ENCODE results near the gene NTM.

DNA sequence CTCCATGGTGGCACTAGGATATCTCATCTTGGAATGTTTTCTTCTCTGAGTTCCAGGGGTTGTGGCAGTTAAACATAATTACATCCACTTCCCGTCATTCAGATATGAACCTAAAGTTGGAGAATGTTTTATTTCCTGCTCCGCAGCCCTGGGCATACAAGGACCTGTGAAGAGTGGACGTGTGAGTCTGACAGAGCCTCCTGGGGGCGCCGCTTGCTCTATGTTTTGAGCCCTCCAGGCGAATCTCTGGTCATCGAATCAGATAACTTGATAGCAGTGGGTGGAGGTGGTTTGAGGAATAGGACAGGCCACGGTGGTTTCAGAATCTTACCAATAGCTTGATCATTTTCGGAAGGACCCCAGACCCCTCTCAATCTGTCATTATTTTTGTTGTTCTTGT, 174.2 kb downstream of the NTM start:
- no peak for TF ChIP-seq POLR2A (IDR thresholded peaks at IDR 0.05)
- TF ChIP-seq, protein P1, sequence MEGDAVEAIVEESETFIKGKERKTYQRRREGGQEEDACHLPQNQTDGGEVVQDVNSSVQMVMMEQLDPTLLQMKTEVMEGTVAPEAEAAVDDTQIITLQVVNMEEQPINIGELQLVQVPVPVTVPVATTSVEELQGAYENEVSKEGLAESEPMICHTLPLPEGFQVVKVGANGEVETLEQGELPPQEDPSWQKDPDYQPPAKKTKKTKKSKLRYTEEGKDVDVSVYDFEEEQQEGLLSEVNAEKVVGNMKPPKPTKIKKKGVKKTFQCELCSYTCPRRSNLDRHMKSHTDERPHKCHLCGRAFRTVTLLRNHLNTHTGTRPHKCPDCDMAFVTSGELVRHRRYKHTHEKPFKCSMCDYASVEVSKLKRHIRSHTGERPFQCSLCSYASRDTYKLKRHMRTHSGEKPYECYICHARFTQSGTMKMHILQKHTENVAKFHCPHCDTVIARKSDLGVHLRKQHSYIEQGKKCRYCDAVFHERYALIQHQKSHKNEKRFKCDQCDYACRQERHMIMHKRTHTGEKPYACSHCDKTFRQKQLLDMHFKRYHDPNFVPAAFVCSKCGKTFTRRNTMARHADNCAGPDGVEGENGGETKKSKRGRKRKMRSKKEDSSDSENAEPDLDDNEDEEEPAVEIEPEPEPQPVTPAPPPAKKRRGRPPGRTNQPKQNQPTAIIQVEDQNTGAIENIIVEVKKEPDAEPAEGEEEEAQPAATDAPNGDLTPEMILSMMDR (IDR thresholded peaks at IDR 0.05) = no peak

Data from esophagus squamous epithelium (tissue), 4 donors.